ENCODE measurements around the gene CTSH.
A peak's percentile ranks its signal among the peaks of the same experiment; 100 is the strongest.
"Not testable (repeated sequence)": the region's sequence is repeated elsewhere in the genome, so short reads cannot be mapped to it uniquely, and the experiment has no call there.

The CTSH gene

GRCh38 chr15:78880242-78880533, 64.7 kb downstream of the CTSH start:
- no peak for DNase-seq

- DNase-seq = no peak
These were observed 65.2 kb downstream of the CTSH start for GRCh38 chr15:78879517-78880241.

GRCh38 chr15:78878356-78878755, 66.5 kb downstream of the CTSH start:
- no peak for DNase-seq

- DNase-seq = not testable (repeated sequence)
These were observed 67.9 kb downstream of the CTSH start for GRCh38 chr15:78876954-78877353.

- DNase-seq = no peak
These were observed 69.5 kb downstream of the CTSH start for GRCh38 chr15:78875107-78875914.

GRCh38 chr15:78873793-78874765, 70.8 kb downstream of the CTSH start:
- no peak for DNase-seq

GRCh38 chr15:78872972-78873792, 71.7 kb downstream of the CTSH start:
- DNase-seq = peak; percentile 76

- peak; percentile 87 for DNase-seq
These were observed 72.5 kb downstream of the CTSH start, which contains the start of gene MORF4L1 for GRCh38 chr15:78872155-78872971. MORF4L1 (plus strand) TSS chr15:78872890; CDS start chr15:78873018, 128 bp downstream.

- DNase-seq = not testable (repeated sequence)
These were observed 73.2 kb downstream of the CTSH start for GRCh38 chr15:78871483-78872127.
